Measurements from ENCODE around the gene STARD10. TPM values are rescaled to one million over a fixed set of nuclear protein-coding genes. Genes with fewer than 3 reads are reported as not detected.

STARD10 gene
- total and polyA plus RNA-seq, 9 of the 15 experiments (the other 6 are each of a cell fraction or from before 2014, with no cell fraction given) = 0.15 to 52.9 (median 32.3) TPM

- no peak for TF ChIP-seq TCF15 (CRISPR knock-in tag; IDR thresholded peaks at IDR 0.05)
- no peak for TF ChIP-seq ZC3H11A (IDR thresholded peaks at IDR 0.05; ENCODE audit: low read depth, low read length)
- TF ChIP-seq HMG20B (CRISPR knock-in tag; IDR thresholded peaks at IDR 0.05) = no peak
- TF ChIP-seq NFIC (IDR thresholded peaks at IDR 0.05) = 0 out of 2 replicates have a peak, but pooled peaks have one; percentile 43
- TF ChIP-seq, protein P1, sequence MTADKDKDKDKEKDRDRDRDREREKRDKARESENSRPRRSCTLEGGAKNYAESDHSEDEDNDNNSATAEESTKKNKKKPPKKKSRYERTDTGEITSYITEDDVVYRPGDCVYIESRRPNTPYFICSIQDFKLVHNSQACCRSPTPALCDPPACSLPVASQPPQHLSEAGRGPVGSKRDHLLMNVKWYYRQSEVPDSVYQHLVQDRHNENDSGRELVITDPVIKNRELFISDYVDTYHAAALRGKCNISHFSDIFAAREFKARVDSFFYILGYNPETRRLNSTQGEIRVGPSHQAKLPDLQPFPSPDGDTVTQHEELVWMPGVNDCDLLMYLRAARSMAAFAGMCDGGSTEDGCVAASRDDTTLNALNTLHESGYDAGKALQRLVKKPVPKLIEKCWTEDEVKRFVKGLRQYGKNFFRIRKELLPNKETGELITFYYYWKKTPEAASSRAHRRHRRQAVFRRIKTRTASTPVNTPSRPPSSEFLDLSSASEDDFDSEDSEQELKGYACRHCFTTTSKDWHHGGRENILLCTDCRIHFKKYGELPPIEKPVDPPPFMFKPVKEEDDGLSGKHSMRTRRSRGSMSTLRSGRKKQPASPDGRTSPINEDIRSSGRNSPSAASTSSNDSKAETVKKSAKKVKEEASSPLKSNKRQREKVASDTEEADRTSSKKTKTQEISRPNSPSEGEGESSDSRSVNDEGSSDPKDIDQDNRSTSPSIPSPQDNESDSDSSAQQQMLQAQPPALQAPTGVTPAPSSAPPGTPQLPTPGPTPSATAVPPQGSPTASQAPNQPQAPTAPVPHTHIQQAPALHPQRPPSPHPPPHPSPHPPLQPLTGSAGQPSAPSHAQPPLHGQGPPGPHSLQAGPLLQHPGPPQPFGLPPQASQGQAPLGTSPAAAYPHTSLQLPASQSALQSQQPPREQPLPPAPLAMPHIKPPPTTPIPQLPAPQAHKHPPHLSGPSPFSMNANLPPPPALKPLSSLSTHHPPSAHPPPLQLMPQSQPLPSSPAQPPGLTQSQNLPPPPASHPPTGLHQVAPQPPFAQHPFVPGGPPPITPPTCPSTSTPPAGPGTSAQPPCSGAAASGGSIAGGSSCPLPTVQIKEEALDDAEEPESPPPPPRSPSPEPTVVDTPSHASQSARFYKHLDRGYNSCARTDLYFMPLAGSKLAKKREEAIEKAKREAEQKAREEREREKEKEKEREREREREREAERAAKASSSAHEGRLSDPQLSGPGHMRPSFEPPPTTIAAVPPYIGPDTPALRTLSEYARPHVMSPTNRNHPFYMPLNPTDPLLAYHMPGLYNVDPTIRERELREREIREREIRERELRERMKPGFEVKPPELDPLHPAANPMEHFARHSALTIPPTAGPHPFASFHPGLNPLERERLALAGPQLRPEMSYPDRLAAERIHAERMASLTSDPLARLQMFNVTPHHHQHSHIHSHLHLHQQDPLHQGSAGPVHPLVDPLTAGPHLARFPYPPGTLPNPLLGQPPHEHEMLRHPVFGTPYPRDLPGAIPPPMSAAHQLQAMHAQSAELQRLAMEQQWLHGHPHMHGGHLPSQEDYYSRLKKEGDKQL (CRISPR knock-in tag; IDR thresholded peaks at IDR 0.05; ENCODE audit: borderline replicate concordance) = no peak
- no peak for TF ChIP-seq EP300 (IDR thresholded peaks at IDR 0.05; ENCODE audit: low read length)
- TF ChIP-seq, protein P2, sequence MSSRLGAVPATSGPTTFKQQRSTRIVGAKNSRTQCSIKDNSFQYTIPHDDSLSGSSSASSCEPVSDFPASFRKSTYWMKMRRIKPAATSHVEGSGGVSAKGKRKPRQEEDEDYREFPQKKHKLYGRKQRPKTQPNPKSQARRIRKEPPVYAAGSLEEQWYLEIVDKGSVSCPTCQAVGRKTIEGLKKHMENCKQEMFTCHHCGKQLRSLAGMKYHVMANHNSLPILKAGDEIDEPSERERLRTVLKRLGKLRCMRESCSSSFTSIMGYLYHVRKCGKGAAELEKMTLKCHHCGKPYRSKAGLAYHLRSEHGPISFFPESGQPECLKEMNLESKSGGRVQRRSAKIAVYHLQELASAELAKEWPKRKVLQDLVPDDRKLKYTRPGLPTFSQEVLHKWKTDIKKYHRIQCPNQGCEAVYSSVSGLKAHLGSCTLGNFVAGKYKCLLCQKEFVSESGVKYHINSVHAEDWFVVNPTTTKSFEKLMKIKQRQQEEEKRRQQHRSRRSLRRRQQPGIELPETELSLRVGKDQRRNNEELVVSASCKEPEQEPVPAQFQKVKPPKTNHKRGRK (tag; IDR thresholded peaks at IDR 0.05) = no peak
- TF ChIP-seq KDM2B (CRISPR knock-in tag; IDR thresholded peaks at IDR 0.05) = peak; percentile 82; the same call in 1 of the 2 replicates
- TF ChIP-seq ZNF696 (CRISPR knock-in tag; conservative IDR thresholded peaks at IDR 0.05) = no peak
- no peak for TF ChIP-seq ZBTB9 (CRISPR knock-in tag; IDR thresholded peaks at IDR 0.05)
- no peak for TF ChIP-seq SNIP1 (IDR thresholded peaks at IDR 0.05; ENCODE audit: low read depth)
- TF ChIP-seq SAFB2 (IDR thresholded peaks at IDR 0.05; ENCODE audit: borderline replicate concordance, low read depth, low read length, severe bottlenecking) = no peak
- no peak for TF ChIP-seq ZNF3 (CRISPR knock-in tag; IDR thresholded peaks at IDR 0.05)
- TF ChIP-seq CBX5 (IDR thresholded peaks at IDR 0.05; ENCODE audit: borderline replicate concordance, low read depth) = no peak
- TF ChIP-seq MBD2 (IDR thresholded peaks at IDR 0.05; ENCODE audit: borderline replicate concordance, low read depth) = peak; percentile 90
- TF ChIP-seq ZNF24 (IDR thresholded peaks at IDR 0.05) = no peak
- TF ChIP-seq, protein P3, sequence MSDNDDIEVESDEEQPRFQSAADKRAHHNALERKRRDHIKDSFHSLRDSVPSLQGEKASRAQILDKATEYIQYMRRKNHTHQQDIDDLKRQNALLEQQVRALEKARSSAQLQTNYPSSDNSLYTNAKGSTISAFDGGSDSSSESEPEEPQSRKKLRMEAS (CRISPR knock-in tag; IDR thresholded peaks at IDR 0.05) = peak; percentile 58; the same call in 1 of the 2 replicates
- TF ChIP-seq PHF21A (IDR thresholded peaks at IDR 0.05; ENCODE audit: borderline replicate concordance, low read depth) = no peak
Observed at GRCh38 chr11:72813740-72814285, 20.0 kb upstream of the STARD10 start (continued).

Data from K562 (cell line).